ENCODE results near the gene TIMELESS. TPM values are rescaled to one million over a fixed set of nuclear protein-coding genes. Genes with fewer than 3 reads are reported as not detected.
A peak's percentile ranks its signal among the peaks of the same experiment; 100 is the strongest.

TIMELESS gene
- total RNA-seq, 1 donor from 2014 or later: 48.8 TPM

DNA sequence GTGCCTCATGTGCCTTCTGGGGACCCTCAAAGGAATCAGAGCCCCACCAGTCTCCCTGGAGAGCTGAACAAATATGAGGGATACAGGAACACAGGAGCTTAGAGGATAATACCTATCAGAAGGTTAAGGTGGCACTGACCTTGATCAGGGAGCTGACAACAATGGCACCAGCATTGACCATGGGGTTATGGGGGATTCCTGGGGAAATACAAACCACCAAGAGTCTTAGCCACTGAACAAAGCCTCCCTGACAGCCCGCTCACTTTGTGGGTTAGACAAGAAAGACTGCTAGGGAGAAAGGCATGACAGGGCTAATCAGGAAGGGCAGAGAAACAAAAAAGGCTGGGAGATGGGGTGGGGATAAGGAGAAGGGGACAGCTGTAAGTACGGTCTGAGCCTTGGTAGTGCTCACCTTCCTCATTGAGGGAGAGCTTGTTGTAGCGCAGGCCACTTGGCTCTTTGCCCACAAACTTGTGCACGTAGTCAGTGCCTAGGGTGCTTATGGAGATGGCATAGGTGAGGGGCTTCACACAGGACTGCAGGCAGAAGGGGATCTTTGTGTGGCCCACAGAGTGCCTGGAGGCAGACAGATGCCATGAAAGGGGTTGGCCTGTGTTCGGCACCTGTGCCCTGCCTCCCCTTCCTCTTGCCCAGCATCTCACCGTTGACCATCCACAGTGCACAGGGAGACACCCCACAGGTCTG is 28.4 kb upstream of the TIMELESS start:
- DNase-seq: no peak
- Mint-ChIP-seq H3K4me3 (no peak overlapping the region), H3K36me3 (ENCODE audit: low read depth) (peaks cover 7% of the 10 kb centered on the region), H3K4me1 (peaks cover 5% of the 10 kb centered on the region), H3K9me3 (no peaks in the 10 kb centered on the region), H3K27ac (no peak overlapping the region), H3K27me3 (no peaks in the 10 kb centered on the region)
- intact Hi-C loops (cut with micrococcal nuclease): no loop called here

- Mint-ChIP-seq H3K9me3 (no peaks in the 10 kb centered on the region), H3K36me3 (ENCODE audit: low read depth) (peaks cover 9% of the 10 kb centered on the region), H3K4me3 (no peak overlapping the region), H3K27ac (no peak overlapping the region), H3K4me1 (peaks cover 5% of the 10 kb centered on the region), H3K27me3 (no peaks in the 10 kb centered on the region)
- DNase-seq: no peak
- intact Hi-C loops (cut with micrococcal nuclease): no loop called here
These were observed 27.8 kb upstream of the TIMELESS start for GRCh38 chr12:56476972-56477432.

DNA sequence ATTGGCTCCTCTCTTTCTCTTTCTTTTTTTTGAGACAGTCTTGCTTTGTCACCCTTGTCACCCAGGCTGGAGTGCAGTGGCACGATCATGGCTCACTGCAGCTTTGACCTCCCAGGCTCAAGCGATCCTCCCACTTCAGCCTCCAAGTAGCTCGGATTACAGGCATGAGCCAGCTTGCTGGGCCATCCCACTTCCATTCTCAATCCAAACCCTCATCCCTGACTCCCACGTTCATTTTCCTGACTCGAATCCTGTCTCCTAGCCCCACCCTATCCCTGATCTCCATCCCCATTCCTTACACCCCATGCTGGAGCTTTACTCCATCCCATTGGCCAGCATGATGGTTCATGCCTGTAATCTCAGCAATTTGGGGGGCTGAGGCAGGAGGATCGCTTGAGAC is 26.9 kb upstream of the TIMELESS start:
- H3K4me3 Mint-ChIP-seq: no peak overlapping the region
- no peak overlapping the region for H3K27ac Mint-ChIP-seq
- H3K27me3 Mint-ChIP-seq: no peaks in the 10 kb centered on the region
- peaks cover 9% of the 10 kb centered on the region for H3K4me1 Mint-ChIP-seq
- DNase-seq: no peak
- intact Hi-C loops (cut with micrococcal nuclease): no loop called here
- no peaks in the 10 kb centered on the region for H3K9me3 Mint-ChIP-seq
- peaks cover 12% of the 10 kb centered on the region for H3K36me3 Mint-ChIP-seq (ENCODE audit: low read depth)

- no peak overlapping the region for H3K4me3 Mint-ChIP-seq
- intact Hi-C loops (cut with micrococcal nuclease): no loop called here
These were observed 25.2 kb upstream of the TIMELESS start for GRCh38 chr12:56474389-56474788.

GRCh38 chr12:56469007-56469930 is 20.0 kb upstream of the TIMELESS start:
- Mint-ChIP-seq H3K27me3 (no peaks in the 10 kb centered on the region), H3K4me3 (peak overlapping the region; percentile 92), H3K27ac (peak overlapping the region; percentile 98), H3K9me3 (no peaks in the 10 kb centered on the region), H3K36me3 (ENCODE audit: low read depth) (peaks cover 22% of the 10 kb centered on the region), H3K4me1 (peaks cover 22% of the 10 kb centered on the region)
- intact Hi-C loops (cut with micrococcal nuclease): loop anchor here (2.0 to 10.0 kb wide), 3 partner anchors 20 to 340 kb away; partner anchors contain the start of genes COQ10A, ESYT1 and GLS2
- DNase-seq: no peak

More at GRCh38 chr12:56474389-56474788, 25.2 kb upstream of the TIMELESS start:
- no peak overlapping the region for H3K27ac Mint-ChIP-seq
- H3K9me3 Mint-ChIP-seq: no peaks in the 10 kb centered on the region
- peaks cover 15% of the 10 kb centered on the region for H3K4me1 Mint-ChIP-seq
- peaks cover 22% of the 10 kb centered on the region for H3K36me3 Mint-ChIP-seq (ENCODE audit: low read depth)
- DNase-seq: no peak
- H3K27me3 Mint-ChIP-seq: no peaks in the 10 kb centered on the region

- Mint-ChIP-seq H3K4me3 (peak within 1 kb of the TSS; percentile 92), H3K4me1 (peaks cover 24% of the 10 kb centered on the region), H3K9me3 (no peaks in the 10 kb centered on the region), H3K36me3 (ENCODE audit: low read depth) (peaks cover 19% of the 10 kb centered on the region), H3K27me3 (no peaks in the 10 kb centered on the region), H3K27ac (peak within 1 kb of the TSS; percentile 98)
- peak; percentile 99 for DNase-seq
- intact Hi-C loops (cut with micrococcal nuclease): loop anchor here (1.0 to 10.0 kb wide), 9 partner anchors 19 to 340 kb away; partner anchors contain the start of genes COQ10A, ESYT1, GLS2 and NACA
These were observed 19.2 kb upstream of the TIMELESS start, which contains the start of gene SPRYD4 for GRCh38 chr12:56468216-56469006. TSS of gene SPRYD4 (plus strand) at chr12:56468578. CDS start at chr12:56468592, 14 bp downstream.

DNA sequence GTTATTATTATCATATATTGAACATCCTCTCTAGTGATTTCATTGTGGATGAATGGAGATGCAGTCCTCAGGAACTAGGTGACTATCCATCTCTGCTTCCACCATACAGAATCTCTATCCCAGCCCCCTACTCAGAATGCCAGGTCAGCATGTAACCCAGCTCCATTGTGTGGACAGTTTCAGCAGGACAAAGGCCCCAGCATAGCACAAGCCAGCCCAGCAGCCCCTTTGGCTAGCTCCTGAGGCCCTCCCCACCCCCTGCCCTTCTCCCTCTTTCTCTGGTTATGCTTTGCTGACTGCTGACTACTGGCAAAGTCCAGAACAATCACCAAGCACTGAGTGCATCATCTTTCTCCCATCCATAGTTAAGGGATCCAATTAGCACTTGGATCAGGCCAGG is 13.3 kb upstream of the TIMELESS start:
- no peak overlapping the region for H3K27ac Mint-ChIP-seq
- intact Hi-C loops (cut with micrococcal nuclease): loop anchor here (5.0 to 10.0 kb wide), 2 partner anchors 198 to 255 kb away; partner anchors contain the start of gene COQ10A
- no peaks in the 10 kb centered on the region for H3K27me3 Mint-ChIP-seq
- peaks cover 8% of the 10 kb centered on the region for H3K4me1 Mint-ChIP-seq
- DNase-seq: no peak
- H3K9me3 Mint-ChIP-seq: no peaks in the 10 kb centered on the region
- no peak overlapping the region for H3K4me3 Mint-ChIP-seq
- H3K36me3 Mint-ChIP-seq (ENCODE audit: low read depth): no peaks in the 10 kb centered on the region

- intact Hi-C loops (cut with micrococcal nuclease): loop anchor here (5.0 to 10.0 kb wide), 2 partner anchors 197 to 254 kb away; partner anchors contain the start of gene COQ10A
- Mint-ChIP-seq H3K9me3 (no peaks in the 10 kb centered on the region), H3K27me3 (no peaks in the 10 kb centered on the region), H3K36me3 (ENCODE audit: low read depth) (no peaks in the 10 kb centered on the region), H3K4me3 (no peak overlapping the region), H3K27ac (no peak overlapping the region), H3K4me1 (peaks cover 5% of the 10 kb centered on the region)
- no peak for DNase-seq
These were observed 12.3 kb upstream of the TIMELESS start for GRCh38 chr12:56461235-56462159.

DNA sequence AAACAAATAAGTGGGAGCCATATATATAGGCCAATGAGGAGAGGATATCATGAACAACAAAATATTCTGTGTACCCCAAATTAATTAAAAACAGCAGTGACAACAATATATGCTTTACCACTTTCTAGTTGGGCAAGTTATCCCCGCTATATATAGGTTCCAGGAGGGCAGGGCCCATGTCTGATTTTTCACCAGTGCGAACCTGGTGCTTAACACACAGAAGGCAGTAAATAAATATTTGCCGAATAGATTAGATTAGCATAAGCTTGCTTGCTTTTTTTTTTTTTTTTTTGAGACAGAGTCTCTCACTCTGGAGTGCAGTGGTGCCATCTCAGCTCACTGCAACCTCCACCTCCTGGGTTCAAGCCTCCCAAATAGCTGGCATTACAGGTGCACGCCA is 8.6 kb upstream of the TIMELESS start:
- H3K27ac Mint-ChIP-seq: no peak overlapping the region
- no peak overlapping the region for H3K4me3 Mint-ChIP-seq
- no peaks in the 10 kb centered on the region for H3K4me1 Mint-ChIP-seq
- no peaks in the 10 kb centered on the region for H3K27me3 Mint-ChIP-seq
- DNase-seq: no peak
- intact Hi-C loops (cut with micrococcal nuclease): no loop called here
- H3K9me3 Mint-ChIP-seq: no peaks in the 10 kb centered on the region
- no peaks in the 10 kb centered on the region for H3K36me3 Mint-ChIP-seq (ENCODE audit: low read depth)

DNA sequence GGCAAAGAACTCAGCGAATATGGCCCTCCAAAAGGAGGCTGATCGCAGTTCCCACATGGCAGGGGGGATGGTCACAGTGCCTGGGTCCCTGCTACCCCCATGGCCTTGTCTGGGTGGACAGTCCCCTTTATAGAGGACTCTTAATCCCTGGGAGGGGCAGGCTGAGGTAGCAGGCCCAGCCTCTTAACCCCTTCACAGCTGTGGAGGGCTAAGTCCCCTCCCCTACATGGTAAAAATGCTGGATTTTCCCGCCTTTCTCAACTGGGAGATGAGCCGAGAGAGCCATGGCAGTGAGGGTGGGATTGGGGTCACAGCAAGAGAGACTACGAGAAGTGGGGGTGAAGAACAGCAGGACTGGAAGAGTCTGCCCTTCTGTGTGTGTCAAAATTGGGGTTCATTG is 5.3 kb upstream of the TIMELESS start, which contains the start of gene MIP:
TSS of gene MIP (minus strand) at position 101 of the 400 bp plus-strand sequence. CDS start at position 57, 44 bp downstream.
- Mint-ChIP-seq H3K4me1 (peaks cover 7% of the 10 kb centered on the region), H3K9me3 (no peaks in the 10 kb centered on the region), H3K27ac (no peak within 1 kb of the TSS), H3K4me3 (no peak within 1 kb of the TSS), H3K36me3 (ENCODE audit: low read depth) (no peaks in the 10 kb centered on the region), H3K27me3 (no peaks in the 10 kb centered on the region)
- DNase-seq: no peak
- intact Hi-C loops (cut with micrococcal nuclease): no loop called here

GRCh38 chr12:56451147-56451546 is 1.9 kb upstream of the TIMELESS start:
- intact Hi-C loops (cut with micrococcal nuclease): no loop called here
- Mint-ChIP-seq H3K4me1 (peaks cover 22% of the 10 kb centered on the region), H3K36me3 (ENCODE audit: low read depth) (peaks cover 7% of the 10 kb centered on the region), H3K27ac (no peak overlapping the region), H3K9me3 (no peaks in the 10 kb centered on the region), H3K27me3 (no peaks in the 10 kb centered on the region), H3K4me3 (no peak overlapping the region)
- DNase-seq: no peak

GRCh38 chr12:56450241-56450640 is 1.0 kb upstream of the TIMELESS start:
- no peaks in the 10 kb centered on the region for H3K9me3 Mint-ChIP-seq
- intact Hi-C loops (cut with micrococcal nuclease): no loop called here
- H3K27me3 Mint-ChIP-seq: no peaks in the 10 kb centered on the region
- DNase-seq: no peak
- no peak overlapping the region for H3K27ac Mint-ChIP-seq
- H3K4me1 Mint-ChIP-seq: peaks cover 23% of the 10 kb centered on the region
- H3K36me3 Mint-ChIP-seq (ENCODE audit: low read depth): peaks cover 9% of the 10 kb centered on the region
- peak overlapping the region; percentile 95 for H3K4me3 Mint-ChIP-seq
